Posterior vena cava (tissue), 2 donors: Measurements from ENCODE around the gene CISD1. TPM values are rescaled to one million over a fixed set of nuclear protein-coding genes. Genes with fewer than 3 reads are reported as not detected.

ENCODE experiments used
- total RNA-seq, 2 donors: library from RNA; stranded (reverse); fragmentation: NEBNext Ultra II Directional; extraction: Animal tissue kit (Norgen Biotek cat#: 25700); gene quantifications; one replicate each; pipeline ENCODE4 v1.2.1, GENCODE V29; 2021
- donor health status: DM: yes; HTN: yes; CAD: no.
- donor health status: DM: yes; HTN: yes; CAD: no.

CISD1 gene
- total RNA-seq, 2 donors from 2014 or later, result 38.4 to 47.5 TPM

Other genes with a start within 250 kb of the CISD1 start
- gene IPMK, start 1.3 kb upstream of the CISD1 start, total RNA-seq, result 1 to 10 TPM; 5.0 to 5.4 TPM
- 10 to 100 TPM; 13.0 to 21.3 TPM for gene UBE2D1, start 65.8 kb downstream of the CISD1 start, total RNA-seq
- 10 to 100 TPM; 19.4 to 21.9 TPM for gene TFAM, start 116.2 kb downstream of the CISD1 start, total RNA-seq
- gene BICC1, start 243.7 kb downstream of the CISD1 start, total RNA-seq, result 10 to 100 TPM; 28.5 to 46.5 TPM